Hematopoietic multipotent progenitor cell treated with erythropoietin and hydrocortisone succinate and interleukin-3 and kit ligand, for 15 days (in vitro differentiated cells): ENCODE measurements around the gene DUSP5.

Source experiments
- DNase-seq: peaks from one replicate; pipeline ENCODE4 v3.0.0-alpha.2; 2015; ENCODE audit warnings: low spot score

The DUSP5 gene

DNA sequence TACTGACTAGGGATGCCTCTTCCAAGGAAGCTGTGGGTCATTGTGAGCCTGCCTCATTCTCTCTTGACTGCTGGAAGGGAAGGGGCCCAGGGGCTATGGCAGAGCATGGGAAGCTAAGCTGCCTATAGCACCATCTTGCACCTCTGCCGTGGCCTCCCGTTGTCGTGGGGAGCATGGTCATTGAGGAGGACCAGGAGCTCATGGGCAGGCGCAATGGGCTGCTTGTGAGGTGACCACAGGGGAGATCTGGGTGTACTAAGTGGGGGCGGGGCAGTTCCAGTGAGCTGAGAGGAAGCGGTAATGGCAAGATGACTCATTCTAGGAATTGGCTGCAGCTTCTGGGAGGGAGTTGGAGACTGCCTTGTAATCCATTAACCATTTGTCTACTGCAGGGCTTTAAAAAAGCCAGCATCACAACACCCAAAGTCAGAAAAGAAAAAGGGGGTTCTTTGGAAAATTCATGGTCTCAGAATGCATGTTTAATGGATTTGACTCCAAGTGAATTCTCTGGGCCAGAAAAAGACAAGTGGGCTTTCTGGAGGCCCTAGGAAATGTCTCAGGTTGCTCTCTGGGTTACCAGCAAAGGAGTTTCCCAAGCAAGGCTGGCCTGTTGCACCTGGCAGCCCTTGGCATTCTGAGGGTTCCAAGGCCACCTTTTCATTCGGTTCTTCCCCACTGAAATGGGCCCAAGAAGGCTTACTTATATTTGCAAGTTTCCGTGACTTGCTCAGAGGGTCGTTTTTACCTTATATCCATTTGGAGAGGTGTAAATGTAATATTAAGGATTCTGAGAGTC, 3.6 kb downstream of the DUSP5 start:
- DNase-seq = peak; percentile 28

DNA sequence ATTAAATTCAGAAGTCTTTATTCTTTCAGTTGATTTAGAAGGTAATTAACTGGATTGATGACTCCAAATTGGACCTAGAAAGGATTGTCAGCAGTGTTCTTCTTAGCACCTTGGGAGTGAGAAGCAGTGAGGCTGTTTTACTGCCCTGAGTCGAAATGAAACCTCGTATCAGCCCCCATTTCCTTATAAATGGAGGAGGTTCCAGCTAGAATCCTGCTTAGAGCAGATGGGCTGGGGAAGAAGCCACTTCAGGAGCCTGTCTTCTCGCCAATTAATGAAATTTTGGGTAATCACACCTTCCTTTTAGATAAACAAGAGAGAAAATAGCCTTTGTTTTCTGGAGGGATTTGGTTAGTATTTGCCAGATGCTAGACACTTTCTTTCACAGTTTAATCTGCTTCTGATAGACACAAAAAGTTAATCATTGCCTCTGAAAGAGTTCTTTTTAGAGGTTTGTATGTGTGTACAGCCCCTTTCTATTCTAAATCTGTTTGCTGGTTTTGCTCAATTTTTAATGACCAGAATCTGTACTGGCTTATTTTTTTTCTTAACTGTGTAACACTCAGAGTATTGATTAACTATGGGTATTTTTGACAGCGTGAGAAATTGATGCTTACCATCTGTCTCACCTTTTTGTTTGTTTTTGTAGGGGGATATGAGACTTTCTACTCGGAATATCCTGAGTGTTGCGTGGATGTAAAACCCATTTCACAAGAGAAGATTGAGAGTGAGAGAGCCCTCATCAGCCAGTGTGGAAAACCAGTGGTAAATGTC, 4.6 kb downstream of the DUSP5 start:
- no peak for DNase-seq

DNA sequence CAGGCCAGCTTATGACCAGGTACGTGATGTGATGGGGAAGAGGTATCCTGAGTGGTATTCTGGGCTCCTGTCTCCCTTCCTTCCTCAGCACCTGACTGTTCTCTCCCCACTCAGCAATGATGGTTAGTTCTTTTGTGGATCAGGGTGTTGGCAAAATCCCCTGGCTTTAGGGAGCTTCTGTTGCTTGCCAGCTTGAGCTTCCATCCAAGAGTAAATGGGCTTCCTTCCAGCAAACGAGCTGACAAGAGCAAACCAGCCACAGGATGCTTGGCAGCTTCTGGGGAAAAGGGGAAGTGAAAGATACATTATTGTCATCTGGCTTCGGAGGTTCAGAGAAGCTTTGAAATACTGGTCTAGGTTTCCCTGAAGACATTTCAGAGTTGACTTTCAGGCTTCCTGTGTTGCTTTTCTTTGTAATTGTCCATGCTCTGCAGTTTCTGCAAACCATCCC, 5.2 kb downstream of the DUSP5 start:
- no peak for DNase-seq

DNA sequence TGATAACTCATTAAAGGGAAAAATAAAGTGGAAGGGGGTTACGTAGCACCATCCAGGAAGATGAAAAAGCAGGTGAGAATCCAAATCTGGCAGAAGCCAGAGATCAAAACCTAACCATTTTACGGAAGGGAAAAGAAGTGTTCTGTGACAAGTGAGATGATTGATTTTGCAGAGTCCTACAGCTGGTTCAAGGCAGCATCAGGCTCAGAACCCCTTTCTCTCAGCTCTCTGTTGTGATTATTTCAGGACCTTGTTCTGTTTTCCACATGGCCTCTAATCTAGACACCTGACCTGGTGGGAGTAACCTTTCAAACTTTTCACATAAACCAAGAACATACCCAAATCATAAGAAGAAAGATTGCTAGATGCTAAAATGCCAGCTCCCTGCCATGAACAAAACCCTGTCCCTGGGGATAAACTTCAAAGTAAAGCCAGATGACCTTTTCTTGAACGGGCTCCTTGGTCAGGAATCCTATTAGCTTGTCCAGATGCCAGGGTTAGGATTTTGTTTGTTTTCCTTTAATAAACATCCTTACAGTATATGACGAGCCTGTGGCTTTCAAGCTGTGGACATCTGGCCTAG, 5.9 kb downstream of the DUSP5 start:
- no peak for DNase-seq

DNA sequence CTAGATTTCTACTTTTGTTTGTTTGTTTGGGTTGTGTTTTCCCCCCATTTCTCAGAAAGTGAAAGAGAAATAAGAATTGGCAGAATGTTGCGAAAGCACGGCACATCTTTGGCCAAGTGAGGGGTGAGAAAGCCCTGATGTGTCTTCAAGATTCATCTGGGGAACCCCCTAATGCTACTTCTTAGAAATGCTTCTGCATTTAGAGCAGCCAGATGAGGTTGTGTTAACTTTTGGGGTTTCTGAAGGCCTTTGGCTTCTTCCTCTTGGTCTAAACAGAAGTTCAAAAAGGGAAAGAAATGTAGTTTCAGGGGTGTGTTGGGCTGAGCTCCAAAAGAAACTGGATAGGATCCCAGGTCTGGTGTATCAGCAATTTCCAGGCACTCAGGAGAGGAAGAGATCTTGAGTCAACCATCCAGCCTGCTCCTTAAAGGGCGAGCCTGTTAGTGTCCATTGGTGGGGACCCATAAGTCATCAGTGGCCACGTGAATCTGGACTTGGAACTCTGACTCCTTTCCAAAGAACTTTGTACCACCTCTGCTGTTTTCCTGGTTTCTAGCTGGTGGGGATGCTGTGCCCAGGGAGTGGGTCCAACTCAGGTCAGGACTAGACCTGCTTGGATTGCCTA, 6.5 kb downstream of the DUSP5 start:
- peak; percentile 45 for DNase-seq

DNA sequence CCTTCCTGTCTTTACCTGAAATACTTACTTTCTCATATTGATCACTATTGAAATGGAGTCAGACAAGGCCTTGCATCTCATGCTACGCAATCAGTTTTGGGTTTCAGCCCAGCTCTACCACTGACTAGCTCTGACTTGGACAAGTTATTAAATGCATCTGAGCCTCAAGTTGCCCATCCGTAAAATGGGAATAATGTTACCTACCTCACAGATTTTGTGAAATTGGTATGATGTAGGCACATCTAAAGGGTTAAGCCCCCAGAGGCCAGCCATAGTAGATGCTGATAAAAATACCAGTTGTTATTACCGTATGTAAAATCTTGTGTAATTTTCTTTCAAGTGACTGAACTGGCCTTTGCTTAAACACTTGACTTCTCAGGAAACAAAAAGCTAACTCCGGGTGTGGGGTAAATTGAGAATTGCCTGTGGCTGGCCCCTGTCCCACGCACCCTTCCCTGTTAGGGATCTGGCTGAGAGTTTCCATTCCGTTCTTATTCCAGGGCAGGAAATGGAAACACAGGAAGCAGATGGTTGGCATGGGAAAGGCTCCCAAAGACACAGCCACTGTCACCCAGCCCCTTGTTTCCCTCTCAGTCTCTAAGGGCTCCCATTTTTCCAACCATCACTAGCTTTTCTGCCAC, 7.5 kb downstream of the DUSP5 start:
- no peak for DNase-seq

DNA sequence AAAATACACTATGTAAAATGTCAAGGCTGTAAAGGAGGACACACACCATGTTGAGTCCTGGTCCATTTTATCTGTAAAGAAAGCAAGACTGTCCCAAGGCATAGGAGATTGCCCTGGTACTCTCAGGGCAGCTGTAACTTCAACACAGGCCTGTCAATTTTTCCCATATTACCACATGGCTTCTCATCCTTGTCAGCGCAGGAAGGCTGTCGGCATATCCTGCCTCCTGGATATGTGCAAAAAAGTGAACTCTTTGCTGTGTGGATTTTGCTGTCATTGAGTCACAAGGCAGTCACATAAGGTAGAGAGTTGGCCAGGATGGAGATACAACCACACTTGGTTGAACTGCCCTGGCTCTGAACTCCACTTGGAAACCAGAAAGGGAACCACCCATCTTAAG, 8.7 kb downstream of the DUSP5 start:
- DNase-seq = no peak

DNA sequence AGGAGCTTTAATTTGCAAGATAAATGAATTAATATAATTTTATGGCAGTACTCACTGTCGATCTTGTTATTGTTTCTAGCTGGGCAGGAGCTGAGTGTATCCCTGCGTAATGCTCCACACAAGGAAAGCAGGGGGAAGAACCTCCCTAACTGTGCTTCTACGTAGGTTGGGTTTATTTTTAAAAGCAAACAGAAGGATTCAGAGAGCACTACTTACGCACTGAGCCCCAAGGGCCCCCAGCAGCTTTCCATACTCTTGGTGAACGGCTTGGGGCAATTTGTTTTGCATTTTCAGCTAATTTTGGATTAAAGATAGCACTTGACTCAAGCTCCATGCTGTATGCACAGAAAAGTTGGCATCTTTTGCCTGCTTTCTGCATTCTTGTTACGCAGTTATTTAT, 9.6 kb downstream of the DUSP5 start:
- DNase-seq = no peak

DNA sequence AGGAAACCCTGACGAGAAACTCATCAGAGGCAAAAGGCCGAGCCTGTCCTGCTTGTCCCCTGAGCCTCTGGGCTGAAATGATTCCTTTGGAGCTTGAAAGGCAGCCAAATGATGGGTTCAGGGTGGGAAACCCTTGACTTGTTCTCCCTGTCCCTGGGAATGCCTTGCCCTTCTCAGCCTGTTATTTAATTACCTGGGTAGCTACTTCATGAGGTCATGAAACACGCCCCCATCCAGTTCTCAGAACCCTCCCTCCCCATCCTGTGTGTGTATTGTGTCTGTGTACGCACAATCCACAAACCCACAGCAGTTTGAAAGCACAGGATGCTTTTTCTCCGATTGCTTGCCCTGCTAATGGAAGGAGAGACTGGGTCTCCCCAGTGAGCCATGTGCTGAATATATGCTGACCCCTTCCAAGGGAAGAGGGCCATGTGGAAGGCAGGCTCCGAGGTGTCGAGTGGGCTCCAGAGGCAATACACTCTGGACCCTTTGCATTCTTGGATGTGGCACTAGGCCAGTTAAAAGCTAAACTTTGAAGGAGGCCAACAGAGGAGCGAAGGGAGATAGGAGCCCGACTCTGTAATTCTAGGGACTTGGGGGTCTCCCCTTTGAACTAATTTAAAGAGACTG, 10.6 kb downstream of the DUSP5 start:
- no peak for DNase-seq

DNA sequence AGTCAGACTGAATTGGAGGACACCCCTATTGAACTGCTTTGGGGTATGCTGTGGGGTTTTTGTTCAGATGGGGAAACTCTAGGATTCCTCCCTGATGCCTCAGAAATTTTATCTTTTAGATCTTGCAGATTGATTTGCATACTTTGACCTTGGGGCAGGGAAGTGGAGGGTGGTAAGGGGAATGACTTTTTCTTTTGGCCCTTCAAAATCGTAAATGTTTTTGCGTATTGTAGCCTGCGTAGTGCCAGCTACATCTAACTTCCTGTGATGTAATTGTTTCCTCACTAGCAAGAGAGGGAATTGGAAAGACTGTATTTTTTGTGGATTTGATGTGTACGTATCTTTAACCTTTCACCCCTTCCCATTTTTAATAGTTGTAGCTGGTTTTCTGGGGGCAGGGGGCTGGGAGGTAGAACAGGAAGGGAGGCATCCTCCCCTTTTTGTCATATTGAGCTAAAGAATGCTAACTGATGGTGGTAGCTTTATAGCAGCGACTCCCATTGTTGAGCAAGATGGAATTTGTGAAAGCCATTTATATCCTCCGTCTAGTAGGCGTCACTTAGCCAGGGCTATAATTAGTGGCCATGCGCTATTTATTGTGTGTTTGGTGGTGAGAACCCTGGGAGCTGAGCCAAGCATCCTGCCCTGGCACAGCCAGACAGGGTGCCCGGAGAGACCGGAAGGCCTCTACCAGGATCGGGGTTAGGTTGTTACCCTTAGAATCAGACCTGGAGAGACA, 11.3 kb downstream of the DUSP5 start:
- DNase-seq = no peak

DNA sequence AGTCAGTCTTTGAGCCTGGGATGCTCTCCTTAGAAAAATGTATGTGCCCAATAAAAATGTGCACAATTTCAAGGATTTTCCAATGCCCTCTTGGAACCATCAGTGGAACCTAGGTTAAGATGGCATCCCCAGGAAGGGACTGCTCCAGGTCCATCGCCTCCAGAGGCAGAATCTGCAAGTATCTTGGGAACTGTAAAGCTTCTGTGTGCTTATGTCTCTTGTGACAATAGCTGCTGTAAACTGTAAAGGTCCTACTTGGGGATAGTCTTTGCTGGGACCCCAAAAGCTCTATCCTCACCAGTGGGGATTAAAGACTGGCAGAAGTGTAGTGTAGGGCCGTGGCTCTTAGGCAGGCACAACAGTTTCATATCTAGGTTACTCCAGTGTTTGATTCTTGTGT, 11.9 kb downstream of the DUSP5 start:
- no peak for DNase-seq

DNA sequence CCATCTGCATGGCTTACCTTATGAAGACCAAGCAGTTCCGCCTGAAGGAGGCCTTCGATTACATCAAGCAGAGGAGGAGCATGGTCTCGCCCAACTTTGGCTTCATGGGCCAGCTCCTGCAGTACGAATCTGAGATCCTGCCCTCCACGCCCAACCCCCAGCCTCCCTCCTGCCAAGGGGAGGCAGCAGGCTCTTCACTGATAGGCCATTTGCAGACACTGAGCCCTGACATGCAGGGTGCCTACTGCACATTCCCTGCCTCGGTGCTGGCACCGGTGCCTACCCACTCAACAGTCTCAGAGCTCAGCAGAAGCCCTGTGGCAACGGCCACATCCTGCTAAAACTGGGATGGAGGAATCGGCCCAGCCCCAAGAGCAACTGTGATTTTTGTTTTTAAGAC, 12.4 kb downstream of the DUSP5 start:
- DNase-seq = no peak

DNA sequence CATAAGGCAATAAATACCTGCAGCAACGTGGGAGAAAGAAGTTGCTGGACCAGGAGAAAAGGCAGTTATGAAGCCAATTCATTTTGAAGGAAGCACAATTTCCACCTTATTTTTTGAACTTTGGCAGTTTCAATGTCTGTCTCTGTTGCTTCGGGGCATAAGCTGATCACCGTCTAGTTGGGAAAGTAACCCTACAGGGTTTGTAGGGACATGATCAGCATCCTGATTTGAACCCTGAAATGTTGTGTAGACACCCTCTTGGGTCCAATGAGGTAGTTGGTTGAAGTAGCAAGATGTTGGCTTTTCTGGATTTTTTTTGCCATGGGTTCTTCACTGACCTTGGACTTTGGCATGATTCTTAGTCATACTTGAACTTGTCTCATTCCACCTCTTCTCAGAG, 13.0 kb downstream of the DUSP5 start:
- no peak for DNase-seq

DNA sequence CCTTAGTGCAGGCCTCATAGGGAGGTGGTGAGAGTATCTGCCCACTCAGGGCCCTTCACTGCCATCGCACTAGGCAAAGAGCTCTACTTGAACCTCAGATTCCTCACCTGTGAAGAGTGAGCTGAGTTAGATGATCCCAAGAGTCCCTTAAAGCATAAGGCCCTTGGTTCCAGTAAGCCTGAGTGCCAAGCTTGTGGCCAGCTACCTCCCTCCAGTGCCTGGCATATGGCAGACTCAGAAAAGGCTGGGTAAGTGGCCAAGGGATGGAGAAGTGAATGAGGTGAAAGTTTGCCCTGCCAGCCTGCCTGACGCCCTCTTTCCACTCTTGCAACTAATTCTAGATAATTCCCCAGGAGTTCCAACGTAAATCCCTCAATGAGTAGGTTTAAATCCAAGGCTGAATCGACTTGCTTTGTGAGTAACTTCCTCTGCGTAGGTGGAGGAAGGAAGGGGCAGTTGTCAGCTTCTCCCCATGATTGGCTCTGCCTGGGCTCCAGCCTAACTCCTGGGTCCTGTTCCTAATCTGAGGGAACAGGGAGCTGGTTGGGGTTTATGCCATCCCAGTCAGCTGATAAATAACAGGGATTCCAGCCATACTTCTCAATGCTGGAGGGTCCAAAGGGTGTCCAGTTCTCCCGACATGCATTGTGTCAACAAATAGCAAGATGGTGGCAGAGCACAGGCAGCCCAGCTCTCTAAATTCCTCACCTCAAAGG, 14.2 kb downstream of the DUSP5 start:
- no peak for DNase-seq

DNA sequence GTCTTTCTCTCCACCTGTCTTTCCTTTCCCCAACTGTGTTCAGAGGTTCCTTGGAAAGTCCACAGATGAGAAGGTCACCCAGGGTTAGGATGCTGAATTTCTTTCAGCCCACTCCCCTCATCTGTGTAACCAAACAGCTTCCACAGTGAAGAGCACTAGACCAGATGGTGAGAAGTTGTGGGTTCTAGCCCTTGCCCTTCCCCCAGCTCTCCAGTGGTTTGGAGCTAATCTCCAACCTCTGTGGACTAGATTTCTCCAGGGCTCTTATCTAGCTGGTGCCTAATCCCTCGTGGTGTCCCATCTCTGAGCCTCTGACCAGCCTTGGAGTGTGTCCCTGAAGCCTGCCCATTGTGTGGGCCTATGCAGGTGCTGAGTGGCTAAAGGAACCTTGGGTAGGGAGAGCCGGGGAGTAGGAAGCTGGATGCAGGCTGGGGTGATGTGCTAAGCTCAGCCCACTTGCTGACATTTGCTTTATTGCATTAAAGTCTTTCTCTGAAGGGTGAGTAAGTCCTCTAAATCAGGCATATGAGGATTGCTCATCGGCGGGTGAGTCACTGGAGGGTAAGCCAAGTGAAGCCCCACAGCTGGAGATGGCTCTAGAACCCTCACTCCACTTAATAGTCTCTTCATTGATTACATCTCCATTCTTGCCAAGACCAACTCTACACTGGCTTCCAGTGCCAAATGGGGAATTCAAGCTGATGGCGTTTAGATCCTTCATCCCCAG, 14.9 kb downstream of the DUSP5 start:
- DNase-seq = no peak

DNA sequence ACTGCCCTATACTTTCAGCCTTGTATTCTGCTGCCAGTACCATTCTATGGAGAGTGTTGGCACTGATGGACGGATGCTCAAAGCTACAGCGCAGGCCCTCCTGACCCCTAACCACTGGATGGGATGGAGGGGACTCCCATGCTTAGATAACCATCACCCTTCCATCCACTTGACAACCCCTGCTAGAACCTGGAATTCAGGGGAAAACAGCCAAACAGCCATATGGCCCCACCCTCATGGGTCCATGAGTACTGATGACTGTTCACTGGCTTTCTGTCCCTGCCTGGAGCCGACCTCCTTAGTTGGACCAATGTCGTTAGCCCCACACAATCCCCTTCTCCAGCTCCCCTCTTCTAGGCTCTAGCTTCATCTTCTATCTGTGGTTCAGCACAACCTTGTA, 16.2 kb downstream of the DUSP5 start:
- DNase-seq = no peak

DNA sequence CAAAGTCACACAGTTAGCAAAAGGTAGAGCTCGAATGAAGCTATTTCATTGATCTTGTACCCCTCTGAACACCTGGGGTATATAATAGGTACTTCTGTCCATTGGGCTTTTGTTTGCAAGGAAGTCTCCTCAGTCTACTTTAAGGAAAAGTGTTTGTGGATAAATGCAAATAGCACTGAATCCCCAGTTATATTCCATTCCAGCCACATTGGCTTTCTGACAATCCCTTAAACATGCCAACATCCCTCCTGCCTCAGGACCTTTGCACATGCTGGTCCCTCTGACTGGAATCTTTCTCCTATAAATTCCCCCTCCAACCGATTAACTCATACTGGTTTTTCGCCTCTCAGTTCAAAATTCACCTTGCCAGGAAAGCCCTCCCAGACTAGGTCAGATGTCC, 17.1 kb downstream of the DUSP5 start:
- DNase-seq = no peak

DNA sequence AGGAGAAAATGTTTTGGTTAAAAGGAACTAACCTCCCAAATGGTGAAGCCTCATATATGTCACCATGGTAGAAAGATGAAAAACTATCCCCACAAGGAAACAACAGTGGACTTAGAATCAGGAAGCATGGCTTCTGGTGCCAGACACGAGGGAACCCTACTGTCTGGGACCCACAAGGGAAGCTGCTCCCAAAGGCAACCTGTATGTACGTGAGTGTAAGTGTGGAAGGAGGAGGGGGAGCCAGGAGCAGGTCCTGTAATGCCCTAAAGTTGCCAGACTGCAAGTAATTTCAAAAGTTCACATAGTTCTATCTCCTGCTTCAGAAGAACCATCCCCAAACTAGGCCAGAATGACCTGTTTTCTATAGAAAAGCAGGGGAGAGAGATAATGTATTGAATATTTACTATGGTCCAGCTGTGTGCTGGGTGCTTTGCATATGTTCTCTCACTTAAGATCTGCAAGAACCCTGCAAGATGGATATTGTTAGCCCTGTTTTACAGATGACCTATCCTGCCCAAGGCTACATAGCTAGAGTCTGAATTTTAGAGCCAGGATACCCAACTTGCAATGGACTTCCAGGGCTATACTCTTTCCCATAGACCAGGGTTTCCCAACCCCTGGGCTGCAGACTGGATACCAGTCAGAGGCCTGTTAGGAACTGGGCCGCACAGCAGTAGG, 19.2 kb downstream of the DUSP5 start:
- no peak for DNase-seq

DNA sequence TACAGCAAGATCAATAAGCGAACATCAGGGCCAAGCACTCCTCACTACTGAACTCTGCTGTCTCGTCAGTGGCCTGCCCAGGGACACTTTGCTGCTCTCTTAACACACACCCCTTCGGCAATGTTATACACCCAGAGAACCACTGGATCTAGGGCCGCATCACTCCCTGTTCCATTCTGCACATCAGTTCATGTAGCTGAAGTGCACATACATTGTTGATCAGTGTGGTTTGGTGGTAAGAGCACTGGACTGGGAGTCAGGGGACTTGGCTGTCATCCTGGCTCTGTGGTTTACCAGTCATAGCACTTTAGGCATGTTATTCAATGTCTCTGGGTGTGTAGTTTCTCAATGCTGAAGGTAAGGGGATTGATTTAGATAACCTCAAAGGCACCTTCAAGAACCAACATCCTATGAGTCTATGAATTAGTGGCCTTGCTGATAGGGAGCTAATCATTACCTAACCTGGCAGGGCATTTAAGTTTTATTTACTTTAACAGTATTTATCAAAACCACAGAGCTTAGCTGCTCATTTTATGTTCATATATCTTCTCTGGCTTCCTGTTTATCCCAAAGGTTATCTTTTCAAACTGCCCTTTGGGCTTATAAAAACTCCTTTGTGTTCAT, 24.8 kb downstream of the DUSP5 start:
- no peak for DNase-seq
